ENCODE results near the gene KRT15. TPM values are rescaled to one million over a fixed set of nuclear protein-coding genes. Genes with fewer than 3 reads are reported as not detected.

The KRT15 gene
- total RNA-seq, 1 donor from 2014 or later, result not detected

DNA sequence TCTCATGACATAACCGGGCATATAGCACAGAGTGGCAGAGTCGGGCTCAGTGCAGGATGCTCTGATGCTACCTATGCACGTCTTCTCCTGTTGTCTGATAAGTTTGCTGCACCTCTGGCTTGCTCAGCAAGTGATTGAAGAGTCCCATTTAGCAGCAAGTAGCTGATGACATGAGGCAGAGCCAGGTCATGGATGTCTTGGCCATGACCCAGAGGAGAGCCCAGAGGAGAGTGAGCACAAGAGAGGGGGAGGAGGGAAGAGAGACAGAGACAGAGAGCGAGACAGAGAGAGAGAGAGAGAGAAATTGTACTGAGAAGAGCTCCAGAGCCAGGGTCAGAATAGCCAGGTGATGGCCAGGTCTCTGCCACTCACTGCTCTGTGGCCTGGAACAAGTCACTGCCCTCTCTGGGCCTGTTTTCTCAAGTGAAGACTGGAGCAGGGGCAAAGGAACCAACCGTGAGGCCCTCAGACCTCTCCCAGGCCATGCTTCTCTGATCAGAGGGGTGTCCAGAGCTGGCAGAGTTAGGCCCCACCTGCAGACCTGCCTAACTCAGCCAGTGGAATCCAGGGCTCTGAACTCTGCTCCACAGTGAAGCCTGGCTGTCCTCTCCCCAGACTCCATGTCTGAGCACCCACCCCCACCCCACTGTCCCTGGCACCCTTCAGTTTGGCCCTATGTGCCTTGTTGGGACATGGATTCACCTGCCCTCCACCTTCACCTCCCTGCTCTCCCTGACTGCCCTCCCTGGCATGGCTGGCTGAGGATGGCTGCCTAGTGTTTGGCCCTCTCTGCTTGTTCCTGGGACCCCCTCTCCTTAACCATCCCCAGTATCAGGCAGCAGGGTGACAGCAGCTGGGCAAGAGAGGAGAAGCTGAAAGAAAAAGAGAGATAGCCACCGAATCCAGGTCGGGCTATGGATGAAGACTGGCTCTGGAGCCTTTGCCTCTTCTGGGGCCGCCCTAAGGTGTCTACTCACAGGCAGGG lies 33.5 kb downstream of the KRT15 start:
- Histone ChIP-seq H3K36me3 (no peaks in the 10 kb centered on the region), H3K27ac (replicated peaks) (no peak overlapping the region), H3K9me3 (replicated peaks) (no peaks in the 10 kb centered on the region), H3K4me1 (no peaks in the 10 kb centered on the region), H3K27me3 (ENCODE audit: low read depth) (peaks cover 92% of the 10 kb centered on the region), H3K4me3 (no peak overlapping the region)
- intact Hi-C loops (cut with micrococcal nuclease), result no loop called here
- no peak for DNase-seq
- TF ChIP-seq, protein P1, sequence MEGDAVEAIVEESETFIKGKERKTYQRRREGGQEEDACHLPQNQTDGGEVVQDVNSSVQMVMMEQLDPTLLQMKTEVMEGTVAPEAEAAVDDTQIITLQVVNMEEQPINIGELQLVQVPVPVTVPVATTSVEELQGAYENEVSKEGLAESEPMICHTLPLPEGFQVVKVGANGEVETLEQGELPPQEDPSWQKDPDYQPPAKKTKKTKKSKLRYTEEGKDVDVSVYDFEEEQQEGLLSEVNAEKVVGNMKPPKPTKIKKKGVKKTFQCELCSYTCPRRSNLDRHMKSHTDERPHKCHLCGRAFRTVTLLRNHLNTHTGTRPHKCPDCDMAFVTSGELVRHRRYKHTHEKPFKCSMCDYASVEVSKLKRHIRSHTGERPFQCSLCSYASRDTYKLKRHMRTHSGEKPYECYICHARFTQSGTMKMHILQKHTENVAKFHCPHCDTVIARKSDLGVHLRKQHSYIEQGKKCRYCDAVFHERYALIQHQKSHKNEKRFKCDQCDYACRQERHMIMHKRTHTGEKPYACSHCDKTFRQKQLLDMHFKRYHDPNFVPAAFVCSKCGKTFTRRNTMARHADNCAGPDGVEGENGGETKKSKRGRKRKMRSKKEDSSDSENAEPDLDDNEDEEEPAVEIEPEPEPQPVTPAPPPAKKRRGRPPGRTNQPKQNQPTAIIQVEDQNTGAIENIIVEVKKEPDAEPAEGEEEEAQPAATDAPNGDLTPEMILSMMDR (IDR thresholded peaks at IDR 0.05; ENCODE audit: borderline replicate concordance), result no peak

DNA sequence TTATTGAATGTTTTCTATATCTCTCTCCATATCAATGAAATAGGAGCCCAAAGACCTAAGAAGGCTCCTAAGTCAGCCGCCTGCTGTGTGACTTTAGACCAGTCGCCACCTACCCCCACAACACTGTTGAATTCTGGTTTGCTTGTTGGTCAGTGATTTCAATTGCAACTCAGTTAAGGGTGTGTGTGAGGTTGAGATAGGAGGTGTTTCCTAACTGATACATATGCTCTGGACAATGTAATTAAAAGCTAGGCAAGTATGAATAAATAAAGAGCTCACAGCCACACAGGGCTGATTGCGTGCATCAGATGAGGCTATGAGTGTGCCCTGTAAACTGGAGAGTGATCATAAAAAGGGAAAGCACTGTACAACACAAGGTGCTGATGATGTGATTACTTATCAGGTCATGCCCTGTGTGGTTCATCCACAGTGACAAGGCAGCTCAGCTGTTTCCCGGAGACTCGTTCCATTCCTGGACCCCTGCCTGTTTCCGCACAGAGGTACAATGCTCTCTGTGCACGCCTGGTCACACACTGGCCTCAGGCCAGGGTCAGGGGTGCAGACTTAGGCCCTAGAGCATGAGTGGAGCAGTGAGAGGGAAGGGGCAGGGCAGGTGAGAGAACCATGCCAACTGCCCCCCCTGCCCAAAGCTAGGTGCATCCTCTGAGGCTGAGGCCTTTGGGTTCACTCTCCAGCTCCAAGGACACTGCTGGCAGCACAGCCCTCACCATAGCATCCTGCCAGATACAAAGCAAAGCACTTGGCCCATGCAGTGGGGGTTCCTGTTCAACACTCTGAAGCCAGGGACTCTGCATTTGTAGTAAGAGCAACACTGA lies 34.5 kb downstream of the KRT15 start:
- Histone ChIP-seq H3K9me3 (replicated peaks) (no peaks in the 10 kb centered on the region), H3K4me3 (no peak overlapping the region), H3K27ac (replicated peaks) (no peak overlapping the region), H3K27me3 (ENCODE audit: low read depth) (peaks cover 94% of the 10 kb centered on the region), H3K36me3 (no peaks in the 10 kb centered on the region), H3K4me1 (no peaks in the 10 kb centered on the region)
- intact Hi-C loops (cut with micrococcal nuclease), result no loop called here
- DNase-seq, result no peak
- TF ChIP-seq, protein P1 (IDR thresholded peaks at IDR 0.05; ENCODE audit: borderline replicate concordance), result no peak

DNA sequence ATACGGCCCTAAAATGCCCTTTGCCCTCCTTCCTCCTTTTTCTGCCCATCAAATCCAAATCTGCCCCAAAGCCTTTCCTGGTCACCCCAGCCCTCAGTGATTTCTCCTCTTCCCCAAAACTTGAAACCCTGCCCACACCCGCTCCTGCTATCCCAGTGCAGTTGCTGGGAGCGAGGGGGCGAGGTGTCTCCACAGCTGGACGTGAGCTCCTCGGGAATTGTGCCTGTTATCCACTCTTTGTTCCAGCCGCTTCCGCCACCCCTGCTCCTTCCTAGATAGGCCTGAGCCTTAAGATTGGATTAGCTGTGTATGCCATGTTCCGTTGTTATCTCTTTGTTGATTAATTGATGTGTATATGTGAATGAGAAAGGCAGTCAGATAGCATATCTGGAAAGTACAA lies 35.2 kb downstream of the KRT15 start:
- H3K27ac ChIP-seq (replicated peaks), result no peak overlapping the region
- TF ChIP-seq, protein P1 (IDR thresholded peaks at IDR 0.05; ENCODE audit: borderline replicate concordance), result no peak
- no peaks in the 10 kb centered on the region for H3K9me3 ChIP-seq (replicated peaks)
- peaks cover 87% of the 10 kb centered on the region for H3K27me3 ChIP-seq (ENCODE audit: low read depth)
- DNase-seq, result no peak
- intact Hi-C loops (cut with micrococcal nuclease), result no loop called here
- no peaks in the 10 kb centered on the region for H3K36me3 ChIP-seq
- no peak overlapping the region for H3K4me3 ChIP-seq
- H3K4me1 ChIP-seq, result no peaks in the 10 kb centered on the region

DNA sequence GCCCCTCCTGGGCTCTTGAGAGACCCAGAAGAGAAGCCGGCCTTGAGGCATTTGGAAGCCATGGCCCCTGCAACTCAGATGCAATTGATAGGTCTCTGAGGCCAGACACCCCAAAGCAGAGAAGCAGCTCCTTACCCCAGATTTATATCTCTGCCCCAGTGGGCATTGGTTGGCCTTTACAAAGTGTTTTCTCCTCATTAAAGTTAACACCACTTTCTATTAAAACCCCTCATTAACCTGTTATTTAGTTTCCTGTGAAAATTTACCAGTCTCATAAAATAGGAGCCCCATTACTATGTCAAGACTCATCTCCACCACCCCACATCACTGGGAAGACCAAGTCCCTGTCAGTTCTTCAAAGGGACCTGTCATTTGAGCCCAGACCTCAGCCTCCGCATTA lies 37.7 kb downstream of the KRT15 start, which contains the start of gene KRT35:
Gene KRT35, minus strand, starts transcription at position 116 of the 400 bp plus-strand sequence. Its CDS starts 54 bp downstream, at position 62.
- peaks cover 62% of the 10 kb centered on the region for H3K27me3 ChIP-seq (ENCODE audit: low read depth)
- H3K36me3 ChIP-seq, result no peaks in the 10 kb centered on the region
- no peak for DNase-seq
- no peak within 1 kb of the TSS for H3K27ac ChIP-seq (replicated peaks)
- no peak within 1 kb of the TSS for H3K4me3 ChIP-seq
- no peaks in the 10 kb centered on the region for H3K4me1 ChIP-seq
- H3K9me3 ChIP-seq (replicated peaks), result no peaks in the 10 kb centered on the region
- intact Hi-C loops (cut with micrococcal nuclease), result no loop called here
- TF ChIP-seq, protein P1 (IDR thresholded peaks at IDR 0.05; ENCODE audit: borderline replicate concordance), result no peak

DNA sequence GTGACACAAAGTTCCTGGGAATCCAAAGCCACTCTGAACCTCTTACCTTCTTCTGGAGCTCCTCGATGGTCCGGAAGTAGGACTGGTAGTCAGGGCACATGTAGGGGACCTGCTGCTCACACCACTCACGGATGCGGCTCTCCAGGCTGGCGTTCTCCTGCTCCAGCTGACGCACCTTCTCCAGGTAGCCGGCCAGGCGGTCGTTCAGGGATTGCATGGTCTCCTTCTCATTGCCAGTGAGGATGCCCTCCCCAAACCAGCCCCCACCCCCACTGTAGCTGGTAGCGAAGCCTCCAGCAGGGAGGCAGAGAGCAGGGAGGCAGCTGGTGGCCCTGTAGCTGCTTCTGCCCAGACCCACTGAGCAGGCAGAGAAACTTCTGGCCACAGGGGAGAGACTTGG lies 38.1 kb downstream of the KRT15 start:
- TF ChIP-seq, protein P1 (IDR thresholded peaks at IDR 0.05; ENCODE audit: borderline replicate concordance), result no peak
- intact Hi-C loops (cut with micrococcal nuclease), result no loop called here
- Histone ChIP-seq H3K36me3 (no peaks in the 10 kb centered on the region), H3K27ac (replicated peaks) (no peak overlapping the region), H3K4me1 (no peaks in the 10 kb centered on the region), H3K27me3 (ENCODE audit: low read depth) (peaks cover 58% of the 10 kb centered on the region), H3K4me3 (no peak overlapping the region), H3K9me3 (replicated peaks) (no peaks in the 10 kb centered on the region)
- no peak for DNase-seq

All from left ventricle myocardium inferior (tissue), 1 donor.